ENCODE measurements around the gene PCF11. TPM values are rescaled to one million over a fixed set of nuclear protein-coding genes. Genes with fewer than 3 reads are reported as not detected.
"Not testable (repeated sequence)": the region's sequence is repeated elsewhere in the genome, so short reads cannot be mapped to it uniquely, and the experiment has no call there.

PCF11 gene
- total RNA-seq, 2 experiments from 2014 or later = 49.6 to 51.9 TPM

DNA sequence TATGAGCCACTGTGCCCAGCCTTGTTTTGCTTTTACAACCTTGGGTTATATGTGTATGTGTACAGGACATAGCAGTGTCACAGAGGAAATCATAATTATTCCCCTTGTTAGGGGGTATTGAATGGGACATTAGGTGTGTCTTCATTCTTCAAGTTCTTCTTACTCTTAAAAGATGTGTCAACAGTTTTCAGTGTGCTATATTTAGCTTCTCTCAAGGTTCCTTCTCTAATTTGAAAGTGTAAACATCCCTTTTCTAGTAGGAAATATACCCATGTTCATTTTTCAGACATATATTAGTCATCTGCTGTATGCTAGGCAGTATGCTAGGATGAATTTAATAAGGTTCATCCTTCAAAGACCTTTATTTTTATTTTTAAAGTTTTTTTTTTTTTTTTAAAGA lies 17.1 kb downstream of the PCF11 start:
- POLR2A ChIA-PET = interaction anchor here (0.6 to 1.0 kb wide), 4 partner anchors 12 to 272 kb away, joined by 3 to 4 read pairs (median 4); partner anchors contain the start of genes DDIAS and PCF11
- CTCF ChIA-PET = no interaction called here

DNA sequence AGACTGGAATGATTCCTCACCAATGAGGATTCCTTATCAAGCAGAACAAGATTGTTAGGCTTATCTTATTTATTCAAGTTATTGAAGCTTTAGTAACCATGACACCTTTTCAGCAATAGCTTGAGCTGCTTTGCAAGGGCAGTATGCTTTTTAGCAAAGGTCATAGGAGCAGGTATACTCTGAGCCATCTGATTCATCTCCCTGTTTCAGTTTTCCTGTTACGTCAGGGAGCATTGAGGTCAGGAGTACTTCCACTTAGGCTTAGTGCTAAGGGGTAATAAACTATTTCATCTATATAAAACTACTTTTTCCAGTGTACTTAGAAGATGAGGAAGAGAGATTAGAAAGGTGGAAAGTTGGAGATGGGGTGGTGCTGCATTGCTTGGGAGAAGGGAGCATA lies 18.9 kb downstream of the PCF11 start:
- ChIA-PET POLR2A (no interaction called here), CTCF (no interaction called here)

DNA sequence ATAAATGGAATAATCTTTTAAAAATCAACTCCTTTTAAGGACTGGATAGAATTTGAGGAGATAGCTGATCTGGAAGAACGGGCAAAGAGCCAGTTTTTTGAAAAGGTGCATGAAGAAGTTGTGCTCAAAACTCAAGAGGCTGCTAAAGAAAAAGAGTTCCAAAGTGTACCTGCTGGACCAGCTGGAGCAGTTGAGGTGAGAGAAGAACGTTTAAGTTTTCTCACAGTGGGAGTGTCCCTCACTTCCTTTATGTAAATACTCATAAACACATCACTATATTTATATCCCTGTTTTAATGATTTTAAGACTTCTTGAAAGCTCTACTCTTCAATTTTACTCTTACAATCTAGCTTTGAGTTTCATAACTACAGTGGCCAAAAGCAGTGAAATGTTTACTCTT lies 24.9 kb downstream of the PCF11 start:
- CTCF ChIA-PET = no interaction called here
- POLR2A ChIA-PET = no interaction called here

DNA sequence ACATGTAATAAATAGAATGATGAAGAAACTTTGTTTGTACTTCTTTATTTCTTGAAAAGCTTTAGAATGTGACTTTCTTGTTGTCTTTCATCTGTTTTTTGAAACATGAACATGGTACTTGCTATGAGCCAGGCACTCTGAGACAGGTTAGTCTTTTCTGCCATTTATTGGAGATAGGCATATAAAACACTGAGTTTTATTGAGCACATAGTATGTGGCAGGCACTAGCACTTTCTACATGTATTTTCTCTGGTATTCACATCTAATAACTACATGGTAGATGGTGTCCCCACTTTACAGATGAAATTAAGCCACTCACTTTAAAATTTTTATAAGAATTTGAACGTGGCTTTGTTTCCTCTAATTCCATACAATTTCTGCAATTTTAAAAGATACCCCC lies 28.8 kb downstream of the PCF11 start:
- POLR2A ChIA-PET = interaction anchor here (0.6 to 0.9 kb wide), 2 partner anchors 12 to 16 kb away, joined by 4 read pairs; no protein-coding TSS in a partner anchor
- CTCF ChIA-PET = no interaction called here

DNA sequence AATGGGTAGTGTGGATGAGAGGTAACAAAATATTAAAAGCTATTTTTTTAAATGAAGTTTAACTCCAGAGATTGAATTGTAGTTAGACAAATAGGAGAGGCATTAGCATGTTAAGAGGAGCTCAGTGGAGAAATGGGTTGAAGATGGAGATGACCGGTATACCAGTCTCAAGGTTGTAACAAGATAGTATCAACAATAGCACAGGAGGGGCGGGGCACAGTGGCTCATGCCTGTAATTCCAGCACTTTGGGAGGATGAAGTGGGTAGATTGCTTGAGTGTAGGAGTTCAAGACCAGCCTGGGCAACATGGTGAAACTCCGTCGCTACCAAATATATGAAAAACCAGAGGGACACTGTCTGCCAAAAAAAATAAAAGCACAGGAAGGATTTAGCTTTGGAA lies 30.5 kb downstream of the PCF11 start:
- CTCF ChIA-PET = interaction anchor here (1.3 kb wide), 1 partner anchor 95 kb away, joined by 3 read pairs; no protein-coding TSS in a partner anchor

DNA sequence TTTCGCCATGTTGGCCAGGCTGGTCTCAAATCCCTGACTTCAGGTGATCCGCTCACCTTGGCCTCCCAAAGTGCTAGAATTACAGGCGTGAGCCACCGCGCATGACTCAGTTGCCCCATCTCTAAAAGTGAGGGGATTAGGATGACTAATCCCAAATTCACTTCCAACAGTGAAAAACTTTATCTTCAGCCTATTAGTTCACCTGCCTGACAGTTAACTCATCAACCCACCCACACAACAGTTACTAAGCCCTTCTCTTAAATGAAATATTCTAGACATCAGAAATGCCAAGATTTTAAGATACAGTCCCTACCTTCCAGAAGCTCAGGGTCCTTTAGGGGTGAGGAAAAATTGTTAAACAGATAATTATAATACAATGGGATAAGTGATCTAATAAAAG lies 34.6 kb downstream of the PCF11 start:
- CTCF ChIA-PET = no interaction called here
- POLR2A ChIA-PET = no interaction called here

More for the DNA sequence above, 30.5 kb downstream of the PCF11 start:
- POLR2A ChIA-PET = no interaction called here

DNA sequence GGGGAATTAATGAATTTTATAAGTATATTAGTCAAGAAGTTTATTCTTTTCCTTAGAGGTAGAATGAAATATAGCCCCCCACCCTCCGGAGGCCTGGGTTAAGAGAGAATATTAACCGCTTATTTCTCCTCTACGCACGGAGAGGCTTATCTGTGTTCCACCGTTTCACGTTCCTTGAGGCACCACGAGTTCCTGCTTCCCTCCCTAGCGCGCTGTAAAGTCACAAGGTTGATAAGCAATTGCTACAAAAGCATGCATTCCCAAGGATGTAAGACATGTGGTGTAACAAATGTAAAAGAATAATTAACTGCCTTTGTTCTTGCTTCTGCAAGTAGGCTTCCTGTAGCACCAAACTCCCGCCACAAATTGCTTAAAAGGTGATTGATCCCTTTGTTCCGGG lies 35.1 kb downstream of the PCF11 start:
- ChIA-PET POLR2A (no interaction called here), CTCF (no interaction called here)

DNA sequence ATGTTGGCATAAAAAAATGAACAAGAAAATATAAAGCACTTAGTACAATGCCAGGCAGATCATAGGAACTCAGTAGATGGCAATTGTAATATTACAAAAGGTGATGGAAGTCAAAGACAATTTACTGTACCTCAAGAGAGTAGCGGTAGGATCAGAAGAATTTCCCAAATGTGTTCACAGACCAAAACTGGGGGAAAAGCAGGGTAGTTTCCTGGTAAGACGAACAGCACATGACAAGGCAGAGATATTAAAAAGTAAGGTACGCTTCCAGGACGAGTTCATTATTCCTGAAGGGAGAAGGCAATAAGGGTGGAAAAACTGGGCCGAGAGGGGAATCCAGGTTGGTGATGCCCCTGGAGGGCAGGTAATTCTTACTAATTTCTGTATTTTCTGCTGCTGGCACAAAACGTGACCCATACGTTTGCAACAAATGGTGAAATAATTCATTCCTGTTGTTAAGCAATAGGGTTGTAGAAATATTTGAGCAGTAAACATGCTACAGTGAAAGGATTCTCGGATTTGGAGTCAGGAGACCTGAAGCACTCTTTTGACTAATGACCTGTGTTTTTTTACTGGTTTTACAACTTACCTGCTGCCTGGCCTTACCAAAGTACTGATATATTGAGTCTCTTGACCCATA lies 35.8 kb downstream of the PCF11 start:
- ChIA-PET CTCF (no interaction called here), POLR2A (interaction anchor here (1.4 to 2.6 kb wide), 3 partner anchors 36 to 291 kb away, joined by 3 to 11 read pairs (median 5); partner anchors contain the start of genes CCDC90B, DDIAS and PCF11)

DNA sequence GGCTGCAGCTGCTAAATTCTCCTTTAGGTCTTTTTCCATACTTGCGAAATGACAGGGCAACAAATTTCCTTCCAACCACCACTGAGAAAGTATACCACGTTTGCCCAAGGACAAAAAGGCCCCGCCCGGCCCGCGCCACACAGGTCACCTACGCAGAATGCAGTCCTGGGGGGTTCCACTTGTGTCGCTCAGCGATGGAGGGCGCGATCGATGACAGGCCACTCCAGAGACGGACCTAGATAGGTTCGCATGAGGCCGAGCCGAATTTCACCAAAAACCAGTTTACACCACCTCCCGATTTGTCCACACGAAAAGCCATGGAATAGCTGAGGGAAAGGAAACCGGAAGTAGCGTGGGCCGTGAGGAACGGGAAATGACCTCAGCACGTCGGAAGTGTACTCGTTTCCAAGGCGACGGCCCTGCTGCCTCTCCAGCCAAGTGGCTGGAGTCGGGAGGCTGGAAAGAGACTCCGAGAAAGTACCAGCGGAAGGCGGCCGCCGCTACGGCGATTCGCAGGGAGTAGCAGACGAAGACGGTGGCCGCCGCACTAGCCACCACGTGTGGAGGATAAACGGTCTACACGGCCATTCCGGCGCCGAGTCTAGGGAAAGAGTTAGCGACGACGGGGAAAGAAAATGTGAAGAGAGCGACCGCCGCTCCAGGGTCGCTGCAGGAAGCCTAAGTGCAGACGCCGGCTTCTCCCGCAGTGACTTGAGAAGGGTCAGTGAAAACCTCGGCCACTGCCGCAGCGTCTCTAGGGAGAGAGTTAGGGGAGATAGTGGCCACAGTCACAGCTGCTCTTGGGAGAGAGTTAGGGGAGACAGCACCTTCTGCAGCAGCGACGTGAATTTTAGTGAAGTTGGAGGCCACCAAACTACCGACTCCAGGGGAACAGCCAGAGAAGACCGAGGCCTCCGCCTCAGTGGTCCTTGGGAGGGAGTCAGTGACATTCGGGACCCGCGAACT lies 36.7 kb downstream of the PCF11 start, which contains the start of gene ANKRD42:
ANKRD42 (plus strand) TSS at position 398 of the 966 bp plus-strand sequence. CDS start 959 bp downstream, outside the sequence.
- ChIA-PET CTCF (no interaction called here), POLR2A (interaction anchor here (1.4 to 2.6 kb wide), 3 partner anchors 37 to 292 kb away, joined by 3 to 11 read pairs (median 5); partner anchors contain the start of genes CCDC90B, DDIAS and PCF11)

DNA sequence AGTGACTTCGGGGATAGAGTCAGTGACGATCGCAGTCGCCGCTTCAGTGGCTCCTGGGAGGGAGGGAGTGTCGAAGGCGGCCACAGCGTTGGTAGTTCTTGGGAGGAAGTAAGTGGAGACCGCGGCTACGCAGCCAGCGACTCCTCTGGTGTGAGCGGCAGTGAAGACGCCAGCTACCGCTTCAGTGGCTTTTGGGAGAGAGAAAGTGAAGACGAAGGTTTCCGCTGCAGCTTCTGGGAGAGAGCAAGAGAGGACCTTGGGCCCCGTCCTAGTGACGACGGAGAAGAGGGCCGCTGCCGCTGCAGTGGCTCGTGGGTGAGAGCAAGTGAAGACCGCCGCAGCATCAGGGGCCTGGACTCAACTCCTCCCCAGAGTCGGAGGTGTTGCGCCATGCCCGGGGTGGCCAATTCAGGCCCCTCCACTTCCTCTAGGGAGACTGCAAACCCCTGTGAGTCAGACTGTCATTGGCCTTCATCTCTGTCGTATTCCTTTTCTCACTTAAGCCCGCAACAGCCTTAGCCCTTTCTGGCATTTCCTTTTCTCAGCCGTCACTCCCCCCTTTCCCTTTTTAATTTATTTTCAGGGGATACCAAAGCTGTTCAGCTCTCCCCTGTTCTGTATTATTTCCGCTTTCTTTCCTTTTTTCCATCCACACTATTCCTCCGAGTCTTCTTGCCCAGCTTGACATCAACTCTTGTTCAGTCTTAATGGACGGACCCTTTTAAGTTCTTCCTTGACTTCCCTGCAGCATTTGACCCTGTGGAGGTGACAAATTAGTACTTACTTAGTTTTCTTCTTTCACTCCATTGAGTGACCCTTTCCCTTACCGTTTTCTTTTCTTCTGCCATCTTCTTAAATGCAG lies 37.6 kb downstream of the PCF11 start:
- ChIA-PET CTCF (no interaction called here), POLR2A (interaction anchor here (1.4 to 2.6 kb wide), 3 partner anchors 38 to 293 kb away, joined by 3 to 11 read pairs (median 5); partner anchors contain the start of genes CCDC90B, DDIAS and PCF11)

DNA sequence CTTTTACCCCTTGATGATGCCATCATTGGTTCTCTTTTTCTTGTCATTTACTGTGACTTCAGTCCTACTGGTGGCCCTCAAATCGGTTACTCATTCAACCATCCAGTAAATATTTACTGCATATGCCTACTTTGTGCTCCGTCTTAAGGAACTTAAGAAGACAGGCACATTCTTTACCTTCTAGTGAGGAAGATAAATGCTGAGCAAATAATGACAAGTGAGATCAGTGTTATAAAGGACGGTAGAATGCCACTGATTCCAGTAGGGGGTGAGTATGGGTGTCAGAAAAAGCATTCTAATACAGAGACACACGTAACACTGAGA lies 38.2 kb downstream of the PCF11 start:
- CTCF ChIA-PET = no interaction called here

DNA sequence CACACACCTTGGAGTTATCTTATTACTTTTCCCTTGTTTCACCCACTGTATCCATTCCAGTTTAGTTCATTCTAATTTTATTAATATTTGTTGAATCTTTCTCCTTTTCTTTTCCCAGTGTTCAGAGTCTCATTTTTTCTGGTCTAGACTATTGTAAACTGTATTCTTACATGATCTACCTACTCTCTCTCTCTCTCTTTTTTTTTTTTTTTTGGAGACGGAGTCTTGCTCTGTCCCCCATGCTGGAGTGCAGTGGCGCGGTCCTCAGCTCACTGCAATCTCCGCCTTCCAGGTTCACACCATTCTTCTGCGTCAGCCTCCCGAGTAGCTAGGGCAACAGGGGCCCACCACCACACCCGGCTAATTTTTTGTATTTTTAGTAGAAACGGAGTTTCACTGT lies 38.7 kb downstream of the PCF11 start:
- CTCF ChIA-PET = interaction anchor here (0.7 kb wide), 1 partner anchor 42 kb away, joined by 4 read pairs; no protein-coding TSS in a partner anchor
- POLR2A ChIA-PET = interaction anchor here (0.8 kb wide), 1 partner anchor 294 kb away, joined by 3 read pairs; the partner anchor contains the start of gene DDIAS

More for the DNA sequence above, 38.2 kb downstream of the PCF11 start:
- POLR2A ChIA-PET = interaction anchor here (2.6 kb wide), 1 partner anchor 39 kb away, joined by 11 read pairs; the partner anchor contains the start of gene PCF11

DNA sequence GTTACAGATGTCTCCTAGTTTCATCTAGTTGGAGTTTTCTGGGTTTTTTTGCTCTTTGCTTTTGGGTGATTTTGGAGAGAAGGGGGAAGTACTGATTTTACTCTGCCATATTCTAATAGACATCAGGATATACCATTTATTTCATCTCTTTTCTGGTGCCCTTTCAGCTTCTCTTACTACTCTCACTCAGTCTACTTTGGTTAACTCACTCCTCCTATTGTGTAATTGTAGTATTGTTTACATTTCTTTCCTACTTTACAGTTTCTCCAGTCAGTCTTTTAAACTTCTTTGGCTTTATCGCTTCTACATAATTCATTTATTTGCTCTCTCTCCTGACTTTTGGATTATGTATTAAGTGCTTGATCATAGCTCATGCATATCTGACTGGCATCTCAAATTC lies 43.1 kb downstream of the PCF11 start:
- POLR2A ChIA-PET = no interaction called here
- CTCF ChIA-PET = interaction anchor here (0.6 to 0.8 kb wide), 2 partner anchors 20 to 304 kb away, joined by 3 read pairs; no protein-coding TSS in a partner anchor

DNA sequence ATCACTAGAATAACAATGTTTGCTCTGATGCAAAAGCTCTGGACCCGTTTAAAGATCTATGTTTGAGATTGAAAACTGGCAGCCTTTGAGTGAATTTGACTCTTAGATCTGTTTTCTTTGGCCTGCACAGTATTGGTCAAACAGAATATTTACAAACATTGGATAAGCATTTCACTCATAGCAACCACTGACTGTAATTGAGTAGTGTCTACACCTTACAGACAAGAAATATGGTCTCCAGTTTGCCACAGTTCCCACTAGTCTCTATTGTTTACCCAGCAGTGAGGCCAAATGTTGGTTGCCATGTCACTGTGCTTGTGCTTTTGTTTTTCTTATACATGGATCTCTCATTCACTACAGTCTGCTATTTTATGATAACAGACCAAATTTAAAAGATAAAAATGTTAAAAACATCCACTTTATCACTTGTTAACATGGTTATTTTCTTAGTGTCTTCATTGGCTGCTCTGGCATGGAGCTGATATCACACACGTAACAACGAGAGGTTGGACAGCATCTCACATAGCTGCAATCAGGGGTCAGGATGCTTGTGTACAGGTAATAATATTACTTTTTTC lies 48.8 kb downstream of the PCF11 start:
- ChIA-PET POLR2A (no interaction called here), CTCF (no interaction called here)

DNA sequence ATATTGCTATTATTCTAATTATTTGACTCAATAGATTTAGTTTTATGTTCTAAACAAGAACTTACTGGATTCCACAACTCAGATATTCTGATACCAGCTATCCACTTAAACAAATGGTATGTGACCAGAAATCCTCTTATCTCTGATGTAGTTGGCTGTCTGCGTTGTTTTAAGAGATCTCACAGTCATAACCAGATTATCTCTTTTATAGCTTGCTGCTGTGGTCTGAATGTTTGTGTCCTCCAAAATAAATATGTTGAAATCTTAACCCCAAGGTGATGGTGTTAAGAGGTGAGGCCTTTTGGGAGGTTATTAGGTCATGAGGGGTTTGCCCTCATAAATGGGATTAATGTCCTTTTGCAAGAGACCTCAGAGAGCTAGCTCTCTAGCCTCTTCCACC lies 49.3 kb downstream of the PCF11 start:
- CTCF ChIA-PET = no interaction called here

DNA sequence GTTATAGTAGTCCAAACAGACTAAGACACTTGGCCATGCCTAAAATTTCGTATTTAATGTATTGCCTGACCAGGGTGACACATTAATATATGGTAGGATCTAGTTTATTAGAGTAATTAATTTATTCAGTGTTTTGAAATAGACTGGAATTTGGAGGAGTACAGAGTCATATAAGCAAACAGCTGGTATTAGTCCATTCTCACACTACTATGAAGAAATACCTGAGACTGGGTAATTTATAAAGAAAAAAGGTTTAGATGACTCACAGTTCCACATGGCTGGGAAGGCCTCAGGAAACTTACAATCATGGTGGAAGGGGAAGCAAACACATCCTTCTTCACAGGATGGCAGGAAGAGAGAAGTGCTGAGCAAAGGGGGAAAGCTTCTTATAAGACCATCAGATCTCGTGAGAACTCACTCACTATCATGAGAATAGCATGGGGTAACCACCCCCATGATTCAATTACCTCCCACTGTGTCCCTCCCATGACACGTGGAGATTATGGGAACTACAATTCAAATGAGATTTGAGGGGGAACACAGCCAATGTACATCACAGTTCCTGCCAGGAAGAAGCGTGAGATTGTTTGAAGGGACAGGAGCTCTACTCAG lies 49.9 kb downstream of the PCF11 start:
- CTCF ChIA-PET = not testable (repeated sequence)

More for the DNA sequence above, 49.3 kb downstream of the PCF11 start:
- POLR2A ChIA-PET = no interaction called here

DNA sequence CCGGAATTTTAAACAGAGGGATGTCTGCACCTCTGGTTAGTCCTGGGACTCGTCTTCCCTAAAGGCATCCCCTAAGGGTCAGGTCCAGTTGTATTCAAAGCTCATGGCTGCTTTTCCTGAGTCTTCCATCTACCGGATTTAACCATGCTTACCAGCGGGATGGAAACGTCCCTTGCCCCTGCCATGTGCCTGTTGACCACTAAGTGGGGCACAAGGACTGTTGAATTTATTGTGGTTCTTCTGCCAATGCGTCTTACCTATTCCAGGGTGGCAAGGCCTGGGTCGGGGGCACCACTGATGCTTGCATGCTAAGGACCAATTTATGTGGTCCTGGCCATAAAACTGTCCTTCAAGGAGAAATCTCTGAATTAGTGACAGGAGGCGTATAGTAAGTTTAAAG lies 62.2 kb downstream of the PCF11 start:
- CTCF ChIA-PET = no interaction called here
- POLR2A ChIA-PET = no interaction called here

More for the DNA sequence above, 49.9 kb downstream of the PCF11 start:
- POLR2A ChIA-PET = not testable (repeated sequence)

DNA sequence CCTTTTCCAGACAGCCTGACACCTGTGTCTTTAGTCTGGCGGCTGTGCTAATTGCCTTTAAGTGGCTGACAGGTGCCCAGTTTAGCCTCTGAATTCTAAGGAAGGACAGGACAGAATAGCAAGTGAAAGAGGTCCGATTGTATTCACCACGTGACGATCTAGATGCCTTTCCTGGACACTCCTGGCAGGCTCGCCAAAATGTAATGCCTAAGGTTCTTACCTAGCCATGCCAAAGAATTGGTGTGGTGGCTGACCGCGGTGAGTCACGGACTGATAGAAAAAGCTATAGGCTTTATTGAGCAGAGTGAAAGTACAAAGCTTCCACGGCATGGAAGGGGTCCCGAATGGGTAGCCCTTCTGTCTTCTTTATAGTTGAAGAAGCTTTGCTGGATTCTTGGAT lies 63.3 kb downstream of the PCF11 start:
- CTCF ChIA-PET = no interaction called here

DNA sequence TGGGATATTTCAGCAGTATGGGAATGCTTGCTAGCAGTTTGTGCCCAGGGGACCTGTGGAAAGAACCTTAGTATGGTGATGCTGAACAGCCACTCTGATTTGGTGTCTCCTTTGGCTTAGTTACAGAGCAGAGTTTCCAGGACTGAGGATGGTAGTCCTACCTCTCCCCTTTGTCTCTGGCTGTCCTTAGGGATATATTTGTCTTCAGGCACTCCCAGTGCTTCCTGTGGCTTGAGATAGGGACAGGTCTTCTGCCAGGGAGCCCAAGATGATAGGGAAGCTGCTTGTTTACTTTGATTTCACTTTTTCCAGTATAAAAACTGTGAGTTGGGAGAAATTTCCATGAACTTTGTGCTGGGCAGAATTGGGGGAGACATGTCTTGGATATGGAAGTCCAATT lies 64.8 kb downstream of the PCF11 start:
- CTCF ChIA-PET = no interaction called here
- POLR2A ChIA-PET = no interaction called here

More for the DNA sequence above, 63.3 kb downstream of the PCF11 start:
- POLR2A ChIA-PET = no interaction called here

Measured in activated CD8-positive, alpha-beta memory T cell treated with anti-CD3 and anti-CD28 coated beads for 36 hours (primary cell).